ENCODE measurements around the gene LPP.

LPP gene

GRCh38 chr3:188778091-188778852 is 624.3 kb downstream of the LPP start:
- DNase-seq = no peak

- DNase-seq = no peak
These were observed 625.5 kb downstream of the LPP start for GRCh38 chr3:188779281-188779980.

GRCh38 chr3:188780193-188781147 is 626.5 kb downstream of the LPP start:
- DNase-seq = no peak

- no peak for DNase-seq
These were observed 628.7 kb downstream of the LPP start for GRCh38 chr3:188782613-188783124.

- DNase-seq = no peak
These were observed 632.5 kb downstream of the LPP start for GRCh38 chr3:188786424-188786823.

- DNase-seq = no peak
These were observed 634.7 kb downstream of the LPP start for GRCh38 chr3:188788621-188789081.

- no peak for DNase-seq
These were observed 635.3 kb downstream of the LPP start for GRCh38 chr3:188789251-188789650.

- DNase-seq = no peak
These were observed 637.4 kb downstream of the LPP start for GRCh38 chr3:188791311-188791710.

GRCh38 chr3:188792793-188793192 is 638.8 kb downstream of the LPP start:
- peak; percentile 68 for DNase-seq

- DNase-seq = no peak
These were observed 642.2 kb downstream of the LPP start for GRCh38 chr3:188796122-188796631.

GRCh38 chr3:188797045-188797444 is 643.1 kb downstream of the LPP start:
- DNase-seq = no peak

- DNase-seq = no peak
These were observed 644.7 kb downstream of the LPP start for GRCh38 chr3:188798556-188799145.

- DNase-seq = no peak
These were observed 647.4 kb downstream of the LPP start for GRCh38 chr3:188801393-188801792.

- no peak for DNase-seq
These were observed 648.7 kb downstream of the LPP start for GRCh38 chr3:188802645-188803044.

- no peak for DNase-seq
These were observed 653.0 kb downstream of the LPP start for GRCh38 chr3:188807006-188807405.

GRCh38 chr3:188812198-188812597 is 658.2 kb downstream of the LPP start:
- no peak for DNase-seq

GRCh38 chr3:188814581-188814980 is 660.6 kb downstream of the LPP start:
- DNase-seq = no peak

- no peak for DNase-seq
These were observed 663.4 kb downstream of the LPP start for GRCh38 chr3:188817103-188817934.

GRCh38 chr3:188817935-188818269 is 663.9 kb downstream of the LPP start:
- DNase-seq = no peak

GRCh38 chr3:188818282-188818681 is 664.3 kb downstream of the LPP start:
- DNase-seq = no peak

GRCh38 chr3:188819939-188820338 is 666.0 kb downstream of the LPP start:
- DNase-seq = no peak

Measured in right hindlimb (tissue), 1 donor.